Common myeloid progenitor, CD34-positive (primary cell): ENCODE measurements around the gene KSR2.

Experiments used
- CTCF ChIA-PET: fragments of 350-600 bp; sonication (Branson Sonifier 250); formaldehyde crosslinking; loops from one replicate; lab custom pipeline; 2021; ENCODE audit warnings: antibody characterized with exemption; lab: Charles Lee
- POLR2A ChIA-PET: fragments of 350-600 bp; sonication (Branson Sonifier 250); formaldehyde crosslinking; loops from one replicate; lab custom pipeline; 2021; ENCODE audit warnings: antibody characterized with exemption; lab: Charles Lee
- DNase-seq, 3 donors: peaks; one replicate each; pipeline versions ENCODE4 v3.0.0 to v3.0.0-alpha.2; 2013
- H3K27ac ChIP-seq, 2 experiments: 1 replicate in 1 of 2; 2 replicates in 1 of 2; pipeline ENCODE4 v1.7.0; 2013; ENCODE audit warnings: inconsistent platforms in 2 of 2, low read length in 2 of 2, mild to moderate bottlenecking in 2 of 2, low read depth in 1 of 2, moderate library complexity in 1 of 2; ENCODE audit not compliant: severe bottlenecking in 2 of 2, insufficient read depth in 1 of 2, poor library complexity in 1 of 2
- H3K27me3 ChIP-seq, 5 experiments: replicated peaks in 2 of 5; 1 replicate in 3 of 5; 2 replicates in 2 of 5; pipeline versions ENCODE4 v1.6.1 to v1.7.0; 2013; ENCODE audit warnings: low read length in 4 of 5, mild to moderate bottlenecking in 2 of 5, moderate library complexity in 2 of 5, inconsistent platforms in 1 of 5; ENCODE audit not compliant: insufficient read depth in 5 of 5, control insufficient read depth in 4 of 5
- H3K36me3 ChIP-seq, 4 experiments: 1 replicate in 2 of 4; 2 replicates in 2 of 4; pipeline versions ENCODE4 v1.6.1 to v1.7.0; 2013; ENCODE audit warnings: low read length in 3 of 4, control low read depth in 1 of 4, mild to moderate bottlenecking in 1 of 4; ENCODE audit not compliant: control insufficient read depth in 4 of 4, insufficient read depth in 4 of 4
- H3K4me1 ChIP-seq, 4 experiments: 1 replicate in 3 of 4; 2 replicates in 1 of 4; pipeline versions ENCODE4 v1.6.1 to v1.7.1; 2013; ENCODE audit warnings: low read length in 3 of 4, mild to moderate bottlenecking in 3 of 4, control low read depth in 1 of 4, inconsistent platforms in 1 of 4, moderate library complexity in 1 of 4; ENCODE audit not compliant: control insufficient read depth in 4 of 4, insufficient read depth in 4 of 4; ENCODE audit errors: control extremely low read depth in 1 of 4
- H3K4me3 ChIP-seq, 7 experiments: 1 replicate in 4 of 7; 2 replicates in 3 of 7; pipeline versions ENCODE4 v1.5.1 to v1.7.0; 2013; ENCODE audit warnings: mild to moderate bottlenecking in 7 of 7, low read length in 6 of 7, moderate library complexity in 6 of 7, inconsistent platforms in 2 of 7, low read depth in 2 of 7, control low read depth in 1 of 7; ENCODE audit not compliant: insufficient read depth in 4 of 7, control insufficient read depth in 1 of 7; ENCODE audit errors: extremely low read depth in 1 of 7
- H3K9me3 ChIP-seq, 5 experiments: 1 replicate in 4 of 5; 2 replicates in 1 of 5; pipeline versions ENCODE4 v1.6.1 to v1.7.1; 2013; ENCODE audit warnings: low read length in 4 of 5, mild to moderate bottlenecking in 2 of 5, inconsistent platforms in 1 of 5, low read depth in 1 of 5, moderate library complexity in 1 of 5; ENCODE audit not compliant: control insufficient read depth in 4 of 5, insufficient read depth in 2 of 5; ENCODE audit errors: control extremely low read depth in 1 of 5
- WGBS: methylation state at CpG from one replicate; pipeline ENCODE4 v1.1.5; 2013; ENCODE audit not compliant: insufficient coverage; 5-methylcytosine and 5-hydroxymethylcytosine counted together

Gene KSR2

GRCh38 chr12:117679776-117680175 lies 289.0 kb downstream of the KSR2 start:
- no peak overlapping the region for H3K4me3 ChIP-seq
- CTCF ChIA-PET = no interaction called here
- peaks cover 0 to 2% (median 0%) of the 10 kb centered on the region in 5 experiments for H3K27me3 ChIP-seq
- POLR2A ChIA-PET = no interaction called here
- no peaks in the 10 kb centered on the region for H3K4me1 ChIP-seq
- no peak for DNase-seq
- no peaks in the 10 kb centered on the region for H3K36me3 ChIP-seq
- no peak overlapping the region for H3K27ac ChIP-seq
- no peaks in the 10 kb centered on the region for H3K9me3 ChIP-seq

GRCh38 chr12:117674763-117675162 lies 294.0 kb downstream of the KSR2 start:
- POLR2A ChIA-PET = no interaction called here
- H3K27ac ChIP-seq = no peak overlapping the region
- H3K27me3 ChIP-seq = no peaks in the 10 kb centered on the region
- DNase-seq = no peak
- 100% methylated on average over 1 of the region's 1 CpG for WGBS
- CTCF ChIA-PET = no interaction called here
- no peaks in the 10 kb centered on the region for H3K9me3 ChIP-seq
- H3K4me1 ChIP-seq = no peaks in the 10 kb centered on the region
- H3K36me3 ChIP-seq = no peaks in the 10 kb centered on the region
- H3K4me3 ChIP-seq = no peak overlapping the region

GRCh38 chr12:117674313-117674712 lies 294.5 kb downstream of the KSR2 start:
- CTCF ChIA-PET = no interaction called here
- Histone ChIP-seq H3K36me3 (no peaks in the 10 kb centered on the region), H3K4me3 (no peak overlapping the region), H3K4me1 (no peaks in the 10 kb centered on the region), H3K9me3 (no peaks in the 10 kb centered on the region), H3K27me3 (no peaks in the 10 kb centered on the region), H3K27ac (no peak overlapping the region)
- WGBS = 87% methylated on average over 2 of the region's 3 CpGs
- no peak for DNase-seq
- POLR2A ChIA-PET = no interaction called here

- WGBS = 28% methylated on average over 6 of the region's 8 CpGs
- Histone ChIP-seq H3K36me3 (no peaks in the 10 kb centered on the region), H3K4me1 (no peaks in the 10 kb centered on the region), H3K9me3 (no peaks in the 10 kb centered on the region), H3K27ac (no peak overlapping the region), H3K27me3 (no peaks in the 10 kb centered on the region), H3K4me3 (no peak overlapping the region)
- DNase-seq = peak in 1 of 3 donors; percentile 2
- POLR2A ChIA-PET = no interaction called here
- CTCF ChIA-PET = no interaction called here
Measured at GRCh38 chr12:117671734-117672133, 297.1 kb downstream of the KSR2 start.

DNA sequence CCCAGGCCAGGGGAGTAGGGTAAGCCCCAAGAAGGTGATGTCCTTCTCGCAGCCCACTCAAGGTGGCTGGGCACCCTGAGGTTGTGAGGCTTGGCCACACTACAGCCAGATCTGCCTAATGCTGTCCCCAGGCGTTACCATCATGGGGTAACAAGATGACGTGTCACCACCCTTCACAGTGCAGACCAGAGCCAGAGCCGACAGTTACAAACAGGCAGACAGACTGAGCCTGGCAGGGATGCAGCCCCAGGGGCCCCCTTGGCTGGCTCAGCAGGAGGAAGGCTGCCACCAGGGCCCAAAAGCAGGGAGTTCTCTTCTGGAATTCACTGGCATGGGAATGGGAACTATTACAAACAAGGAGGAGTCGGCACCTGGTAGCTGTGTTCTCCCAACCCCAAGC lies 304.6 kb downstream of the KSR2 start:
- H3K9me3 ChIP-seq = no peaks in the 10 kb centered on the region
- ChIA-PET CTCF (no interaction called here), POLR2A (interaction anchor here (0.6 kb wide), 1 partner anchor 8 kb away, joined by 4 read pairs; no protein-coding TSS in a partner anchor)
- H3K27ac ChIP-seq = no peak overlapping the region
- no peaks in the 10 kb centered on the region for H3K36me3 ChIP-seq
- no peak for DNase-seq
- 75% methylated on average over 4 of the region's 5 CpGs for WGBS
- H3K27me3 ChIP-seq = peaks cover 0 to 6% (median 0%) of the 10 kb centered on the region in 5 experiments
- H3K4me3 ChIP-seq = no peak overlapping the region
- no peaks in the 10 kb centered on the region for H3K4me1 ChIP-seq

DNA sequence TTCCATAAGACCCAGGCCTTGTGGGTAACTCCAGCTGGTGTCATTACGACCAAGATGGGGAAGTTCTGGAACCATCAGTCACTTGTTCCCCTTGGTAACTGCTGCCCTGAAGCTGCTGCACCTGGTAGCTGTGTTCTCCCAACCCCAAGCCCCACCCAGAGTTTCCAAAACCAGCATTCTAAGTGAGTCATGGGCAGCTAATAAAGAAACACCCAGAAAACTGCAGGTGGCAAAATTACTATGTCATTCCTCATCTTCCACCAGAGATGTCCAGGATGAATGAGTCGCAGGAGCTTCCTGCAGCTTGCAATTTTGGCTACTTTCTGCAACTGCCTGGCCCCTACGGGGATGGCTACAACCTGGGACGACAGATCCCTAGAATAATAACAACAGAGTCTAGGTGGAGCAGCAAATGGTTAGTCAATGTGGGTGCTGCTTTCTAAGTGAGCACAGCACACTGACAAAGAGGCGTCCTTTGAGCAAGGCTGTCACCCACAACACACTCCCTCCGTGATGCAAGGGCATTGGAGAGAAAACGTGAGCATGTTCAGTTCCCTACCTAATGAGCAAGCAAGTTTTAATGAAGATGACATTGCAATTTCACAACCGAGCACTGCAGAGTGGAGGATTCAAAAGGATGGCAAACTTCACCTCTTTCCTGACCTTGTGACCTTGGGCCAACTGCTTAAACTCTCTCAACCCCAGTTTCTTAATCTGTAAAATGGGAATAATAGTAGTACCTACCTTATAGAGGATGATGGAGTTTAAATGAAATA lies 306.0 kb downstream of the KSR2 start:
- POLR2A ChIA-PET = no interaction called here
- Histone ChIP-seq H3K36me3 (no peaks in the 10 kb centered on the region), H3K4me1 (no peaks in the 10 kb centered on the region), H3K27ac (no peak overlapping the region), H3K27me3 (peaks cover 0 to 6% (median 0%) of the 10 kb centered on the region in 5 experiments), H3K9me3 (no peaks in the 10 kb centered on the region), H3K4me3 (no peak overlapping the region)
- DNase-seq = peak in 1 of 3 donors; percentile 6
- CTCF ChIA-PET = no interaction called here
- WGBS = 83% methylated on average over 5 of the region's 8 CpGs

GRCh38 chr12:117662220-117662619 lies 306.6 kb downstream of the KSR2 start:
- Histone ChIP-seq H3K27ac (no peak overlapping the region), H3K4me1 (no peaks in the 10 kb centered on the region), H3K36me3 (no peaks in the 10 kb centered on the region), H3K4me3 (no peak overlapping the region), H3K27me3 (peaks cover 0 to 6% (median 0%) of the 10 kb centered on the region in 5 experiments), H3K9me3 (no peaks in the 10 kb centered on the region)
- ChIA-PET POLR2A (no interaction called here), CTCF (no interaction called here)
- 70% methylated on average over 6 of the region's 6 CpGs for WGBS
- DNase-seq = no peak
